ENCODE data around the gene BTBD10. TPM values are rescaled to one million over a fixed set of nuclear protein-coding genes. Genes with fewer than 3 reads are reported as not detected.

The BTBD10 gene
- total RNA-seq, 2 donors from 2014 or later, result 26.1 to 28.0 TPM

GRCh38 chr11:13473013-13473722, 10.1 kb upstream of the BTBD10 start:
- Histone ChIP-seq H3K4me1 (no peaks in the 10 kb centered on the region), H3K27ac (no peak overlapping the region), H3K27me3 (no peaks in the 10 kb centered on the region), H3K9me3 (no peaks in the 10 kb centered on the region), H3K36me3 (no peaks in the 10 kb centered on the region), H3K4me3 (no peak overlapping the region)
- no peak for TF ChIP-seq CTCF (IDR thresholded peaks at IDR 0.05)
- DNase-seq (ENCODE audit: low spot score), result no peak

- TF ChIP-seq CTCF (IDR thresholded peaks at IDR 0.05), result no peak
Observed at GRCh38 chr11:13468750-13469149, 5.7 kb upstream of the BTBD10 start.

GRCh38 chr11:13465909-13466371, 2.9 kb upstream of the BTBD10 start:
- Histone ChIP-seq H3K27me3 (no peaks in the 10 kb centered on the region), H3K27ac (no peak overlapping the region), H3K4me3 (no peak overlapping the region), H3K9me3 (no peaks in the 10 kb centered on the region), H3K4me1 (peaks cover 0 to 7% of the 10 kb centered on the region in 2 donors), H3K36me3 (no peaks in the 10 kb centered on the region)
- TF ChIP-seq CTCF (IDR thresholded peaks at IDR 0.05), result peak; percentile 37 to 75
- DNase-seq (ENCODE audit: low spot score), result no peak

More at GRCh38 chr11:13468750-13469149, 5.7 kb upstream of the BTBD10 start:
- Histone ChIP-seq H3K27ac (no peak overlapping the region), H3K4me3 (no peak overlapping the region), H3K9me3 (no peaks in the 10 kb centered on the region), H3K4me1 (peaks cover 0 to 5% of the 10 kb centered on the region in 2 donors), H3K27me3 (no peaks in the 10 kb centered on the region), H3K36me3 (no peaks in the 10 kb centered on the region)
- DNase-seq (ENCODE audit: low spot score), result no peak

GRCh38 chr11:13463779-13464290, 813 bp upstream of the BTBD10 start:
- H3K4me3 ChIP-seq, result peak overlapping the region; percentile 70 to 92

GRCh38 chr11:13462311-13462900, 616 bp downstream of the BTBD10 start:
- Histone ChIP-seq H3K27ac (peak overlapping the region; percentile 85 to 93), H3K36me3 (no peaks in the 10 kb centered on the region), H3K27me3 (no peaks in the 10 kb centered on the region), H3K4me1 (peaks cover 0 to 7% of the 10 kb centered on the region in 2 donors), H3K9me3 (no peaks in the 10 kb centered on the region), H3K4me3 (peak overlapping the region; percentile 70 to 92)
- no peak for TF ChIP-seq CTCF (IDR thresholded peaks at IDR 0.05)
- DNase-seq (ENCODE audit: low spot score), result no peak

More at GRCh38 chr11:13463779-13464290, 813 bp upstream of the BTBD10 start:
- Histone ChIP-seq H3K27me3 (no peaks in the 10 kb centered on the region), H3K9me3 (no peaks in the 10 kb centered on the region), H3K27ac (peak overlapping the region; percentile 85 to 93), H3K36me3 (no peaks in the 10 kb centered on the region), H3K4me1 (peaks cover 0 to 7% of the 10 kb centered on the region in 2 donors)
- TF ChIP-seq CTCF (IDR thresholded peaks at IDR 0.05), result no peak
- DNase-seq (ENCODE audit: low spot score), result no peak
